Myocyte (in vitro differentiated cells): ENCODE results near the gene TEX264. TPM values are rescaled to one million over a fixed set of nuclear protein-coding genes. Genes with fewer than 3 reads are reported as not detected.
A peak's percentile ranks its signal among the peaks of the same experiment; 100 is the strongest.
"Not testable (repeated sequence)": the region's sequence is repeated elsewhere in the genome, so short reads cannot be mapped to it uniquely, and the experiment has no call there.

Experiments used
- DNase-seq: peaks from one replicate; pipeline ENCODE4 v3.0.0-alpha.2; 2012; ENCODE audit warnings: low read depth
- total RNA-seq: library from RNA; depleted of rRNA; stranded (reverse); fragments of >200 nt; gene quantifications from 2 replicates; pipeline ENCODE4 v1.2.3, GENCODE V29; 2014

Gene TEX264
- total RNA-seq, 1 donor from 2014 or later: 69.8 TPM

DNA sequence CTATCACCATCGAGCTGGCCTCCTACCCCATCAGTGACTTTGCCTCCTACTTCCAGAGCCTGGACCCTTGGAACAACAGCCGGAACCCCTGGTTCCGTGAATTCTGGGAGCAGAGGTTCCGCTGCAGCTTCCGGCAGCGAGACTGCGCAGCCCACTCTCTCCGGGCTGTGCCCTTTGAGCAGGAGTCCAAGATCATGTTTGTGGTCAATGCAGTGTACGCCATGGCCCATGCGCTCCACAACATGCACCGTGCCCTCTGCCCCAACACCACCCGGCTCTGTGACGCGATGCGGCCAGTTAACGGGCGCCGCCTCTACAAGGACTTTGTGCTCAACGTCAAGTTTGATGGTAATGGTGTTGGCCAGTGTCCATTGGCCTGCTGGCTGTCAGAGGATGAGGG is 41.9 kb downstream of the TEX264 start:
- DNase-seq: no peak

DNA sequence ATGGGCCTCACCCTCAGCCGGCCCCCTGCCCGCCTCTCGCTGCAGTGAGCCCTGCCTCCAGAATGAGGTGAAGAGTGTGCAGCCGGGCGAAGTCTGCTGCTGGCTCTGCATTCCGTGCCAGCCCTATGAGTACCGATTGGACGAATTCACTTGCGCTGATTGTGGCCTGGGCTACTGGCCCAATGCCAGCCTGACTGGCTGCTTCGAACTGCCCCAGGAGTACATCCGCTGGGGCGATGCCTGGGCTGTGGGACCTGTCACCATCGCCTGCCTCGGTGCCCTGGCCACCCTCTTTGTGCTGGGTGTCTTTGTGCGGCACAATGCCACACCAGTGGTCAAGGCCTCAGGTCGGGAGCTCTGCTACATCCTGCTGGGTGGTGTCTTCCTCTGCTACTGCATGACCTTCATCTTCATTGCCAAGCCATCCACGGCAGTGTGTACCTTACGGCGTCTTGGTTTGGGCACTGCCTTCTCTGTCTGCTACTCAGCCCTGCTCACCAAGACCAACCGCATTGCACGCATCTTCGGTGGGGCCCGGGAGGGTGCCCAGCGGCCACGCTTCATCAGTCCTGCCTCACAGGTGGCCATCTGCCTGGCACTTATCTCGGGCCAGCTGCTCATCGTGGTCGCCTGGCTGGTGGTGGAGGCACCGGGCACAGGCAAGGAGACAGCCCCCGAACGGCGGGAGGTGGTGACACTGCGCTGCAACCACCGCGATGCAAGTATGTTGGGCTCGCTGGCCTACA is 44.4 kb downstream of the TEX264 start:
- no peak for DNase-seq

DNA sequence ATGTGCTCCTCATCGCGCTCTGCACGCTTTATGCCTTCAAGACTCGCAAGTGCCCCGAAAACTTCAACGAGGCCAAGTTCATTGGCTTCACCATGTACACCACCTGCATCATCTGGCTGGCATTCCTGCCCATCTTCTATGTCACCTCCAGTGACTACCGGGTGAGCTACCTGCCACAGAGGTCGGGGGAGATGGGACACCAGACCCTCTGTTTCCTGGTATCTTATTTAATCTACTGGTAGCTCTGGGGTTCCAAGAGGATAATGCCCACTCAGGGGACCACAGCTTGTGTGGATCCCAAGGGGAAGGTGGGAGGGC is 44.9 kb downstream of the TEX264 start:
- DNase-seq: no peak

DNA sequence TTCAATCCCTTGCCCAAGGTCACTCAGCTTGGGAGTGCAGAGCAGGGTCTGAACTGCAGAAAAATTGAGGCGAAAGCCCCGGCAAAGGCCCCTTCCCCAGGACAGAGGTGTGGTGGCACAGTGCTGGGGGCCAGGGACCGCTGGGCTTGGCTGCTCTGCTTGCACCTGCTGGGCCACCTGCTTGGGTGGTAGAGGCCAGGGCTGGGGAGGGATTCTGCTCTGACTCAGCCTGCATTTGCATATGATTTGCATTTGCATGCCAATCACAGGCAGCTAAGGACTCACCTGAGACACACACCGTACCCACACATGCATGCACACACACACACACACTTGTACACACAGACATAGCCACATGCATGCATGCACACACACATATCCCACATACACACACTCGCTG is 45.8 kb downstream of the TEX264 start:
- DNase-seq: no peak

DNA sequence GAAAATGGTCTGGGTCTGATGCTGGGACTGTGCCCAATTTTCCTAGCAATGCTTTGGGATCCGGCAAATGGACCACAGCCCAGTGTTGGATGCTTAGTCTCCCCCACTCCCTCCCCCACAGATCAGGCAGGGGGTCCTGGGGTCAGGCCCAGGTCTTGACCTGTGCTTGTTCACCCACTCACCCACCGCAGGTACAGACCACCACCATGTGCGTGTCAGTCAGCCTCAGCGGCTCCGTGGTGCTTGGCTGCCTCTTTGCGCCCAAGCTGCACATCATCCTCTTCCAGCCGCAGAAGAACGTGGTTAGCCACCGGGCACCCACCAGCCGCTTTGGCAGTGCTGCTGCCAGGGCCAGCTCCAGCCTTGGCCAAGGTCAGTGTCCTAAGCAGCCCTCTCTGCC is 46.4 kb downstream of the TEX264 start:
- peak; percentile 22 for DNase-seq

DNA sequence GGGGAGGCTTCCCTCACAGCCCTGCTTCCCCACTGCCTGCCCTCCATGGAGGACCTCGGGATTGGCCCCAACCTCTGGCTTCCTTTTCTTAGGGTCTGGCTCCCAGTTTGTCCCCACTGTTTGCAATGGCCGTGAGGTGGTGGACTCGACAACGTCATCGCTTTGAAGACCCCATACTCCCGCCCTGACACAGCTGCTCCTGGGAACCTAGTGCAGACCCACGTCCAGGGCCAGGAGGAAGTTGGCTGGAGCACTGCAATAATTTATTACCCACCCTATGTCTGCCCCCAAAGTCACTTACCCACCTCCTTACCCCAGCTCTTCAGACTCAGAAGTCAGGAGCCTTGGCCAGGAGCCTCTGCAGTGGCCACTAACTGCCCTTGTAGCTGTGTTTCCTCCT is 46.9 kb downstream of the TEX264 start:
- no peak for DNase-seq

DNA sequence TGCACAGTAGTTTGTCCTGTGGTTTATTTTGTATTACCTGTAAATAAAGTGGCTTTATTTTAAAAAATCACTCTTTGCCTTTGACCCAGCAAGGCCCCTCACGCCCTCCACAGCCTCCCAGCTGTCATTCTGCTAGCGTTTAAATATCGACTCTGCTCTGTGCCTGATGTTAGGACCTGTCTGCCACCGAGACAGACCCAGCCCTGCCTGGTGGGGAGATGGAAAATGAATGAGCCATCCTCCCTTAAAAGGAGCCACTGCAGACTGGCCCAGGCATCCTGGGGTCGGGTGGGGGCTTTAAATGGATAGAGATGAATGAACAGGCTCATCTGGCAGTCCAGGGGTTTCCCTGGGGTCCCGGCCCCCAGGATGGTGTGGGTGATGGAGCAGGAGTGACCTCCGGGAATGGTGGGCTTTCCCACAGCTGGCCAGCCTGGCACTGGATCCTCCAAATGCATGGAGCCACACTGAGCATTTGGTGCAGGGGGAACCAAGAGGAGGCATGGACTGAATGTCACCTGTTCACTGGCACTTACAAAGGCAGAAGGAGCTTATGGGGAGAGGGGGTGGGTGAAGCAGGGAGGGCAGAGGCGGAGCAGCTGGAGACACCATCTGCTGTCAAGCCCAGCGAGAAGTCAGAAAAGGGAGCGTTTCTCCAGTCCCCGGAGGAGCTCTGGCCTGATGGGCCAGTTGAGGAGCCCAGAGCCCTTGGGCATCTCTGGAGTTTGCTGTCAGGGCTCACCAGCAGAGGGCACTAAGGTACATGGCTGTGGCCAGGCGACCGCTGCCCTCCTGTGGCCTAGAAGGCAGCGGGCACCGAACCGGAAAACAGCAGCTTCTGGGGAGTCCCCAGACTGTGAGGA is 47.7 kb downstream of the TEX264 start:
- DNase-seq: peak; percentile 63

DNA sequence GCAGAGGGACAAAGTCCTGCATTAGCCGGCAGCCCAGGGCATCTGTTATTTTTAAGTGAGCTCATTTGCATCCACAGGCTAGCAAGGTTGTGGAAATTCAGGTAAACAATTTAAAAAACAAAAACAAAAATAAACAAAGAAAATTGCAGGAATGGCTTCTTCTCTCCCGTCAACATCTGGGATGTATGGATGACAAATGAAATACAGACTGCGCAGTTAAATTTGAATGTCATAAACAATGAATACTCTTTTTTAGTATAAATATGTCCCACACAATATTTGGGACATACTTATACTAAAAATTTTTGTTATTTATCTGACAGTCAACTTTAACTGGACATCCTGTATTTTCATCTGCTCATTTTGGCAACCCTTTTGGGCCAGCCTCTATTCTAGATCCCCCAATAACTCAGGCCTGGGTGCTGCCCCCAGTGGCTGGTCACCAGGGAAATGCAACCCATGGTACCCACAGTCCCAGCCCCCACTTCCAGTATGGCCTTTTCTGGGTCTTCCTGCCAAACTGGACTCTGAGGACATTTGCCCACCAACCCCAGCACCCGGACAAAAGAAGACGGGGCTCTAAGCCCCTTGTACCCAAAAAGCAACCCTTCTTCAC is 48.5 kb downstream of the TEX264 start:
- no peak for DNase-seq

DNA sequence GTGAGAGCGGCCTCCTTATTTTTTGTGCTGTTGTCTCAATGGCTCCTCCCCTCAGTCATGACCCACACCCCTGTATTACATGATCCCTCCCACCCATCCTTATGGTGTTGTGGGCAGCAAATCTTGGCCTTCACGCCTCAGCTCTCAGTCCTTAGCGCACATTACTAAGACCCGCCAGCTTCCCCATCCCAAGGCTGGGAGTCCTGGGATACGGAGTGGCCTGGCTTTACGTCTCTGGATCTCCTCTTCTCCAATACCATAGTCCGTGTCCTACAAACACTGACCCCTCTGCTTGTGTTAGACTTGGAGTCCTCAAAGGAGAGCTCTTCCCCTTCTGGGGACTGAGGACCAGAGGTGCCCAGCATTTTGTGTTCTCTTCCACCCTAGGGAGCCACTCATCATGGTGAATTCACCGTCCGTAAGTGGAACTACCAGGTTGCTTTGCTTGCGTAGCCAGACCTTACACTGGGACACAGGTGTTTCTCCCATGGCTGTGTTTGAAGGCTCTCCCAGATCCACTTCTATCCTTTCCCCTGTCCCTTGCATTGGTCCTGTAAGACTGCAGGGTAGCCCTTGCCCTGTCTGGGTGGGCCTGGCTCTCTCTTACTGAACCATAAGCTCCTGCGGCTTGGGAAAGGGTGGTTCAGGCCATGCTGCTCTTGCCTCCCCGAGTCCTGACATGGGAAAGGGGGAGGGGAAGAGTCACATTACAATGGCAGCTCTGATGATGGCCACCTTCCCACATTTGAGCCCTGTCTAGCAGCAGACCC is 49.4 kb downstream of the TEX264 start:
- no peak for DNase-seq

DNA sequence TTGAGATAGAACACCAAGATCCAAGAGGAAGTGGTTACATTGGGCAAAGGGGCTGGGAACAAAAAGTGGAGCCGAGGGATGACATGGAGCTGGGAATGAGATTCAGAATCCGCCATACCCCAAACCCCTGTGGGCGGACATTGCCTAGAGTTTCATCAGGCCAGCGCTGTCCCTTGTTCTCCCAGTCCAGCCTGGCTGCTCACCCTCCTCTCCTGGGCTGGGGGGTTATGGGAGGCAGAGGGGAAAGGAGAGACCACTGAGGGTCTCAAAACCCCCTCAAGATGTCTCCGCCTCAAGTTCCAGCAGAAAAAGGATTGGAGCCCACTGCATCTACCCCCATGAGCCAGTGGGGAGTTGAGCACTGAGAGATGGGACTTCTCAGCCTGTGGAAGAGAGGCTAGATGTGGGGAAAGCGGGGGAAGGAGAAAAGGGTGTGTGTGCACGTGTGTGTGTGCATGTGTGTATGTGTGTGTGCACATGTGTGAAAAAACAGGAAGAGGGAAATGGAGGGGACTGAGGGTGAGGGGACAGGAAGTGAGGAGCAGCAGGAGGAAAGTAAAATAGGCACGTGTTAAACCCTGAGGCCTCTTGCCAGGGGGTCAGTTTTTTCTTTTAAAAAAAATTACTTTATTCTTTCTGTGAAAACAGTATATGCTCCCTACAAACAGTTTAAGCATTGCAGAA is 50.2 kb downstream of the TEX264 start:
- DNase-seq: no peak

DNA sequence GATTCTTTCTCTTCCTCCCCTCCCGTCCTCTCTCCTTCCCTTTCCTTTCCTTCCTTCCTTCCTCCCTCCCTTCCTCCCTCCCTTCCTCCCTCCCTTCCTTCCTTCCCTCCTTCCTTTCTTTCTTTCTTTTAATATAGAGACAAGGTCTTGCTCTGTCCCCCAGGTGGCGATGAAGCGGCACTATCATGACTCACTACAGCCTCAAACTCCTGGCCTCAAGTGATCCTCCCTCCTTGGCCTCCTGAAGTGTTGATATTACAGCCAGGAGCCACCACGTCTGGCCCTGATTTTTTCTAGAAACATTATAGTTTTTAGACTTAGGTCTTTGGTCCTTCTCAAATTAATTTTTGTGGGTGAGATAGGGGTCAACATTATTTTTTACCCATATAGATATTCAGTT is 51.3 kb downstream of the TEX264 start:
- no peak for DNase-seq

DNA sequence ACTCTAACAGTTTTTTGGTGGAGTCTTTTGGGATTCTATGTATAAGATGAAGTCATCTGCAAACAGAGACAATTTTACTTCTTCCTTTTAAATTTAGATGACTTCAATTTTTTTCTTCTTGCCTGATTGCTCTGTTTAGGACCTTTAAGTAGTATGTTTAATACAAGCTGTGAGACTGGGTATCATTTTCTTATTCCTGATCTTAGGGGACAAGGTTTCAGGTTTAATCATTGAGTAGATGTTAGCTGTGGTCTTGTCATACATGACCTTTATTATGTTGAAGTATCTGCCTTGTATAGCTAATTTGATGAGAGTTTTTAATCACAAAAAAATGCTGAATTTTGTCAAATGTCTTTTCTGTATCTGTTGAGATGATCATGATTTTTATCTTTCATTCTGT is 56.4 kb downstream of the TEX264 start:
- DNase-seq: no peak

DNA sequence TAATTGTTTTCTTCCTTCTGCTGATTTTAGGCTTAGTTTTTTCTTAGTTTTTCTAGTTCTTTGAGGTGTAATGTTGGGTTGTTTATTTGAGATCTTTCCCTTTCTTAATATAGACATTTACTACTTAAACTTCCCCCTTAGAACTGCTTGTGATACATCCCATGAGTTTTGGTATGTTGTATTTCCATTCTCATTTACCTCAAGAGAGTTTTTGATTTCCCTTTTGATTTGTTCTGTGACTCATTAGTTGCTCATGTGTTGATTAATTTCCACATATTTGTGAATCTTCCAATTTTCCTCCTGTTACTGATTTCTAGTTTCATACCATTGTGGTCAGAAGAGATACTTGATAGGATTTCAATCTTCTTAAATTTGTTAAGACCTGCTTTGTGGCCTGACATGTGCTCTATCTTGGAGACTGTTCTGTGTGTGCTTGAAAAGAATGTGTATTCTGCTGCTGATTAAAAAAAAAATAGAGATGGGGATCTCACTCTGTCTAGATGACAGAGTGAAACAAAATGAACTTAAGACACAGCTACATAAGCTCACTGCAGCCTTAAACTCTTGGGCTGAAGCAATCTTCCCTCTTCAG is 58.1 kb downstream of the TEX264 start:
- DNase-seq: no peak

DNA sequence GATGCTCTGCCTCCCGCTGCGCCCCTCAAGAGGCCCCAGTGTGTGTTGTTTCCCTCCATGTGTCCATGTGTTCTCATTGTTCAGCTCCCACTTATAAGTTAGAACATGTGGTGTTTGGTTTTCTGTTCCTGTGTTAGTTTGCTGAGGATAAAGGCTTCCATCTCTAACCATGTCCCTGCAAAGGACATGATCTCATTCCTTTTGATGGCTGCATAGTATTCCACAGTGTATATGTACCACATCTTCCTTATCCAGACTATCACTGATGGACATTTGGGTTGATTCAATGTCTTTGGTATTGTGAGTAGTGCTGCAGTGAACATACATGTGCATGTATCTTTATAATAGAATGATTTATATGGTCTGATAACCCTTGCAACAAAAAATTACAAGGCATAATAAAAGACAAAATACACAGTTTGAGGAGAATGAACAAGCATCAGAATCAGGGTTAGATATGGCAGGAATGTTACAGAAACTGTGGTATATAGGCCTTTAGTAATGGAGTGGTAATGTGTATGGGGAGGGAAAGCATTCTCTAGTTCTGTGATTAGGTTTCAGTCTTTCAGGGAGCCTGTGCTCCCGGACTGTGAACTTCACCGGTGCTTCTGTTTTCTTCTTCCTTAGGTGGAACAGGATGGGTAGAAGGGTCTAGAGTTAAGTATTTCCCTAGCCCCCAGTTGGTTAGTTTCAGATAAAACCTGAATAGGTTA is 63.0 kb downstream of the TEX264 start:
- no peak for DNase-seq

DNA sequence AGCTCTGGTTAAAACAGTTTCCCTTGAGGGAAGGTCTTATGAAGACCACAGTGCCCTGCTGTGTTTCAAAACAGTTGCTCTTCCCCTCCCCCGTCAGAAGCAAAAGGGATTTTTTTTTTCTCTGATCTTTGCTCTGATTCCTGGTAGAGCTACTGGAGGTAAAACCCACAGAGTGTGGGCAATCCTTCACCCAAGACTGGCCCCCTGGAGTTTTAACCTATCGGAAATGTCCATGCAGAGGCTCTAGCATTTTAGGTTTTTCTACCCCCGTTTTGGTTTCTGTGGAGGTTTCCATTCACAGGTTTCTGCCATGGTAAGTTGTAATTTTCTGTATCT is 63.5 kb downstream of the TEX264 start:
- DNase-seq: no peak

DNA sequence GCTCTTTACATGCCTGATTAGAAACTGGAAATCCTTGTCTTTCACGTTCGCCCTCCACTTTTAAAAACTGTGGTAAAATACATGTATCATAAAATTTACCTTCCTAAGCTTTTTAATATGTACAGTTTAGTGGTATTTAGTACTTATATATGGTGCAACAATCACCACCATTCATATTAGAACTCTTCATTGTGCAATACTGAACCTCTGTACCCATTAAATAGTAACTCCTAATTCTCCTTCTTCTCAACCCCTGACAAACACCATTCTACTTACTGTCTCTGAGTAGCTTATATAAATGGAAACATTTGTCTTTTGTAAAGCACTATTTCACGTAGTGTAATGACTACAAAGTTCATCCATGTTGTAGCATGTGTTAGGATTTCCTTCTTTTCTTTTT is 64.0 kb downstream of the TEX264 start:
- DNase-seq: no peak

DNA sequence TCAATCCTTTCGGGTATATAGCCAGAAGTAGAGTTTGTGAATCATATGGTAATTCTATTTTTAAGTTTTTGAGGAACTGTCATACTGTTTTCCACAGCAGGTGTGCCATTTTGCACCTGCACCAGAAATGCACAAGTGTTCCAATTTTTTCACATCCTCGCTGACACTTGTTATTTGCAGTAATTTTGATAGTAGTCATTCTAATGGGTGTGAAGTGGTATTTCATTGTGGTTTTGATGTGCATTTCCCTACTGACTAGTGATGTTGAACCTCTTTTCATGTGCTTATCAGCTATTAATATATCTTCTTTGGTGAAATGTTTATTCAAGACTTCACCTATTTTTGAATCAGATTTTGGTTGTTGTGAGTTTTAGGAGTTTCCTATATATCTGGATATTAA is 64.9 kb downstream of the TEX264 start:
- DNase-seq: no peak

DNA sequence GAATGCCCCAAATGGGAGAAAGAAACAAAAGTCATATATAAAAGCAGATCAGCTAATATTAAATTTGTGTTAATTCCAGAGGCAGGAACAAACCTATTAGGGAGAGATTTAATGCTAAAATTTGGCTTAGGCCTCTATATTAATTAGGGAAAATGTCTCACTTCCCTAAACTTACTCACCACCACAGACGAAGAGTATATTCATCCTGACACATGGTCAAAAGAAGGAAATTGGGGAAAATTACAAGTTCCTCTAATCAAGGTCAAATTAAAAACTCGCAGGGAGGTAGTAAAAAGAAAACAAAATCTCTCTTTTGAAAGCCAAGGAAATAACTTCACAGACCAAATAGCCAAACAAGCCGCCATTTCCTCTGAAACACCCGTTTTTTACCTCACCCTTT is 68.1 kb downstream of the TEX264 start:
- no peak for DNase-seq

DNA sequence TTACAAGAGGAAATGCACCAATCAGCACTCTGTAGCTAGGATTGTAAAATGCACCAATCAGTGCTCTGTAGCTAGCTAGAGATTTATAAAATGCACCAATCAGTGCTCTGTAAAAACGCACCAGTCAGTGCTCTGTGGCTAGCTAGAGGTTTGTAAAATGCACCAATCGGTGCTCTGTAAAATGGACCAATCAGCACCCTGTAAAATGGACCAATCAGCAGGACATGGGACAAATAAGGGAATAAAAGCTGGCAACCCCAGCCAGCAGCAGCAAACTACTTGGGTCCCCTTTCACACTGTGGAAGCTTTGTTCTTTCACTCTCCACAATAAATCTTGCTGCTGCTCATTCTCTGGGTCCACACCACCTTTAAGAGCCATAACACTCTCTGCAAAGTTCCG is 71.3 kb downstream of the TEX264 start:
- DNase-seq: not testable (repeated sequence)

DNA sequence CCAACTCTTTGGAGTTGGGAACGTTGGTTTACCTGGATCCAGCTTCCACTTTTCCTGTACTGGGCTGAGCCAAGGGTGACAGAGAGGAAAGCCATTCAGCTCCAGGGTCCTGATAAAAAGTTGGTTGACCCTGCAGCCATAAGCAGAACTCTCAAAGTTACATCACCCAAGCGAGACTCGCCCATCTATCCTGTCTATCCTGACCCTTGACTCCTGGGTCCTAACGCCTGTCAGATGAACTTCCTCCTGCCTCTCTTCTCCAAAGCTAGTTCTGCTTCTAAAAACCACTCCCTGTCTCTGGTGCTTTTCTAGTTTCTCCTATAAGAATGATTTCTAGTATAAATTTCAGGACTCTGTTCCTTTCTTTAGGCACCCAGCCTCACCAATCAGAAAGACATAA is 71.9 kb downstream of the TEX264 start:
- not testable (repeated sequence) for DNase-seq
